NCI-H2107 treated with DMSO at 0.1 percent for 48 hours (cell line): ENCODE measurements around the gene USP17L27.
"Not testable (repeated sequence)": the region's sequence is repeated elsewhere in the genome, so short reads cannot be mapped to it uniquely, and the experiment has no call there.

Source experiments
- DNase-seq: peaks from one replicate; lab custom pipeline; 2025; ENCODE audit not compliant: unreplicated experiment; lab: John Stamatoyannopoulos, UW

USP17L27 gene, protein sequence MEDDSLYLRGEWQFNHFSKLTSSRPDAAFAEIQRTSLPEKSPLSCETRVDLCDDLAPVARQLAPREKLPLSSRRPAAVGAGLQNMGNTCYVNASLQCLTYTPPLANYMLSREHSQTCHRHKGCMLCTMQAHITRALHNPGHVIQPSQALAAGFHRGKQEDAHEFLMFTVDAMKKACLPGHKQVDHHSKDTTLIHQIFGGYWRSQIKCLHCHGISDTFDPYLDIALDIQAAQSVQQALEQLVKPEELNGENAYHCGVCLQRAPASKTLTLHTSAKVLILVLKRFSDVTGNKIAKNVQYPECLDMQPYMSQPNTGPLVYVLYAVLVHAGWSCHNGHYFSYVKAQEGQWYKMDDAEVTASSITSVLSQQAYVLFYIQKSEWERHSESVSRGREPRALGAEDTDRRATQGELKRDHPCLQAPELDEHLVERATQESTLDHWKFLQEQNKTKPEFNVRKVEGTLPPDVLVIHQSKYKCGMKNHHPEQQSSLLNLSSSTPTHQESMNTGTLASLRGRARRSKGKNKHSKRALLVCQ

DNA sequence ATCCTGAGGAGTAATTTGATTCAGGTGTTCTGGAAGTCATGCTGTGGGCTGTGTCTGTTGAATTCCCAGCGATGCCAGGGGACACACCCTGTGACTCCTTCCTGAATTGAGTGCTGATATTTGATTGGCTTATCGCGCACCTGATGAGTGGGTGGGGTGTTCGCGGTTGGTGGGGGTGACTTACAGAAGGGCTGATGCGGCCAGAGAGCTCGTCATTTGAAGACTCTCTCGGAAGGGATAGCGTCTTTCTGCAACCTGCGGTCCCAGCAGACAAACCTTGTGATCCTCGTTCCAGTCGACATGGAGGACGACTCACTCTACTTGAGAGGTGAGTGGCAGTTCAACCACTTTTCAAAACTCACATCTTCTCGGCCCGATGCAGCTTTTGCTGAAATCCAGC lies at the start of gene USP17L27:
Gene USP17L27, plus strand, starts transcription at position 301 of the 400 bp plus-strand sequence. Its CDS starts 0 bp downstream, at position 301.
- not testable (repeated sequence) for DNase-seq

DNA sequence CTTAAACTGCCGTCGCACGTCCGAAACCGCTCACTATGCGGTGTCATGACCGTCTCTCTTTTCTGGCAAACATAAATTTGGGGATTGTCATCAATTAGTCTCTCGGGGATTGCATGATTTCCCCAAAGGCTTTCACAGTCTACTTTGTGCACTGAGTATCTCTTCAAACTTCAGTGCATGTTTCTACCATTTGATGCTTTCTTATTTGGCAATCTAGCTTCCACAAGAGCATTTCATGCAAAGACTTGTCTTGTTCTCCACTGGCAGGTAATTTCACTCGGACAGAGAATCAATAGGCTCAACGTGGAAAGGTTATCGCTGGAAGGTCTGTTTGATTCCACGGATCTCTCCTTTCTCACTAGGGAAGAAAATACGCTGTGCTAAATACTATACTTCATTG lies 19.8 kb upstream of the USP17L27 start:
- DNase-seq = not testable (repeated sequence)

DNA sequence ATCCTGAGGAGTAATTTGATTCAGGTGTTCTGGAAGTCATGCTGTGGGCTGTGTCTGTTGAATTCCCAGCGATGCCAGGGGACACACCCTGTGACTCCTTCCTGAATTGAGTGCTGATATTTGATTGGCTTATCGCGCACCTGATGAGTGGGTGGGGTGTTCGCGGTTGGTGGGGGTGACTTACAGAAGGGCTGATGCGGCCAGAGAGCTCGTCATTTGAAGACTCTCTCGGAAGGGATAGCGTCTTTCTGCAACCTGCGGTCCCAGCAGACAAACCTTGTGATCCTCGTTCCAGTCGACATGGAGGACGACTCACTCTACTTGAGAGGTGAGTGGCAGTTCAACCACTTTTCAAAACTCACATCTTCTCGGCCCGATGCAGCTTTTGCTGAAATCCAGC lies 19.1 kb upstream of the USP17L27 start, which contains the start of gene USP17L24:
Gene USP17L24, plus strand, starts transcription at position 301 of the 400 bp plus-strand sequence. Its CDS starts 0 bp downstream, at position 301.
- DNase-seq = not testable (repeated sequence)

DNA sequence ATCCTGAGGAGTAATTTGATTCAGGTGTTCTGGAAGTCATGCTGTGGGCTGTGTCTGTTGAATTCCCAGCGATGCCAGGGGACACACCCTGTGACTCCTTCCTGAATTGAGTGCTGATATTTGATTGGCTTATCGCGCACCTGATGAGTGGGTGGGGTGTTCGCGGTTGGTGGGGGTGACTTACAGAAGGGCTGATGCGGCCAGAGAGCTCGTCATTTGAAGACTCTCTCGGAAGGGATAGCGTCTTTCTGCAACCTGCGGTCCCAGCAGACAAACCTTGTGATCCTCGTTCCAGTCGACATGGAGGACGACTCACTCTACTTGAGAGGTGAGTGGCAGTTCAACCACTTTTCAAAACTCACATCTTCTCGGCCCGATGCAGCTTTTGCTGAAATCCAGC lies 14.3 kb upstream of the USP17L27 start, which contains the start of gene USP17L25:
Gene USP17L25, plus strand, starts transcription at position 301 of the 400 bp plus-strand sequence. Its CDS starts 0 bp downstream, at position 301.
- DNase-seq = not testable (repeated sequence)

DNA sequence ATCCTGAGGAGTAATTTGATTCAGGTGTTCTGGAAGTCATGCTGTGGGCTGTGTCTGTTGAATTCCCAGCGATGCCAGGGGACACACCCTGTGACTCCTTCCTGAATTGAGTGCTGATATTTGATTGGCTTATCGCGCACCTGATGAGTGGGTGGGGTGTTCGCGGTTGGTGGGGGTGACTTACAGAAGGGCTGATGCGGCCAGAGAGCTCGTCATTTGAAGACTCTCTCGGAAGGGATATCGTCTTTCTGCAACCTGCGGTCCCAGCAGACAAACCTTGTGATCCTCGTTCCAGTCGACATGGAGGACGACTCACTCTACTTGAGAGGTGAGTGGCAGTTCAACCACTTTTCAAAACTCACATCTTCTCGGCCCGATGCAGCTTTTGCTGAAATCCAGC lies 9.6 kb upstream of the USP17L27 start, which contains the start of gene USP17L26:
Gene USP17L26, plus strand, starts transcription at position 301 of the 400 bp plus-strand sequence. Its CDS starts 0 bp downstream, at position 301.
- DNase-seq = not testable (repeated sequence)

DNA sequence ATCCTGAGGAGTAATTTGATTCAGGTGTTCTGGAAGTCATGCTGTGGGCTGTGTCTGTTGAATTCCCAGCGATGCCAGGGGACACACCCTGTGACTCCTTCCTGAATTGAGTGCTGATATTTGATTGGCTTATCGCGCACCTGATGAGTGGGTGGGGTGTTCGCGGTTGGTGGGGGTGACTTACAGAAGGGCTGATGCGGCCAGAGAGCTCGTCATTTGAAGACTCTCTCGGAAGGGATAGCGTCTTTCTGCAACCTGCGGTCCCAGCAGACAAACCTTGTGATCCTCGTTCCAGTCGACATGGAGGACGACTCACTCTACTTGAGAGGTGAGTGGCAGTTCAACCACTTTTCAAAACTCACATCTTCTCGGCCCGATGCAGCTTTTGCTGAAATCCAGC lies 4.8 kb upstream of the USP17L27 start, which contains the start of gene USP17L5:
Gene USP17L5, plus strand, starts transcription at position 301 of the 400 bp plus-strand sequence. Its CDS starts 0 bp downstream, at position 301.
- DNase-seq = not testable (repeated sequence)

DNA sequence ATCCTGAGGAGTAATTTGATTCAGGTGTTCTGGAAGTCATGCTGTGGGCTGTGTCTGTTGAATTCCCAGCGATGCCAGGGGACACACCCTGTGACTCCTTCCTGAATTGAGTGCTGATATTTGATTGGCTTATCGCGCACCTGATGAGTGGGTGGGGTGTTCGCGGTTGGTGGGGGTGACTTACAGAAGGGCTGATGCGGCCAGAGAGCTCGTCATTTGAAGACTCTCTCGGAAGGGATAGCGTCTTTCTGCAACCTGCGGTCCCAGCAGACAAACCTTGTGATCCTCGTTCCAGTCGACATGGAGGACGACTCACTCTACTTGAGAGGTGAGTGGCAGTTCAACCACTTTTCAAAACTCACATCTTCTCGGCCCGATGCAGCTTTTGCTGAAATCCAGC lies 4.6 kb downstream of the USP17L27 start, which contains the start of gene USP17L28:
Gene USP17L28, plus strand, starts transcription at position 301 of the 400 bp plus-strand sequence. Its CDS starts 0 bp downstream, at position 301.
- not testable (repeated sequence) for DNase-seq

DNA sequence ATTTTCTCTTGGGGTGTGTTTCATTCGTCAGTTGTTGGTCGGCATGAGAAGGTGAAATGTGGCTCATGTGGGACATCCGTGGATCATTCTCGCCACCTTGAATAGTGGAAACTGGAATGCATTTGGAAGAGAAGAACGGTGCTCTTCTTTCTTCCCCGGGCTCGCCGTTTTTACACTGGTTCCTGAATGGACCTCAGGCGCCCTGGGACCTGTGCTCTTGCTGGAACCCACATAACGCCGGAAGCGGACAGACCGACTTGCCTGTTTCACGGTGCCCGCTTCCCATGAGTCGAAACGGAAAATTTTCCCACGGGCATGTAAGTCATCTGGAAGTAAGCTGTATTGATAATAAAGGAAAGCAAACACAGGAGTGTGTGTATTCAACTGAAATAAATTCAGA lies 6.9 kb downstream of the USP17L27 start:
- DNase-seq = not testable (repeated sequence)

DNA sequence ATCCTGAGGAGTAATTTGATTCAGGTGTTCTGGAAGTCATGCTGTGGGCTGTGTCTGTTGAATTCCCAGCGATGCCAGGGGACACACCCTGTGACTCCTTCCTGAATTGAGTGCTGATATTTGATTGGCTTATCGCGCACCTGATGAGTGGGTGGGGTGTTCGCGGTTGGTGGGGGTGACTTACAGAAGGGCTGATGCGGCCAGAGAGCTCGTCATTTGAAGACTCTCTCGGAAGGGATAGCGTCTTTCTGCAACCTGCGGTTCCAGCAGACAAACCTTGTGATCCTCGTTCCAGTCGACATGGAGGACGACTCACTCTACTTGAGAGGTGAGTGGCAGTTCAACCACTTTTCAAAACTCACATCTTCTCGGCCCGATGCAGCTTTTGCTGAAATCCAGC lies 9.4 kb downstream of the USP17L27 start, which contains the start of gene USP17L29:
Gene USP17L29, plus strand, starts transcription at position 301 of the 400 bp plus-strand sequence. Its CDS starts 0 bp downstream, at position 301.
- not testable (repeated sequence) for DNase-seq

DNA sequence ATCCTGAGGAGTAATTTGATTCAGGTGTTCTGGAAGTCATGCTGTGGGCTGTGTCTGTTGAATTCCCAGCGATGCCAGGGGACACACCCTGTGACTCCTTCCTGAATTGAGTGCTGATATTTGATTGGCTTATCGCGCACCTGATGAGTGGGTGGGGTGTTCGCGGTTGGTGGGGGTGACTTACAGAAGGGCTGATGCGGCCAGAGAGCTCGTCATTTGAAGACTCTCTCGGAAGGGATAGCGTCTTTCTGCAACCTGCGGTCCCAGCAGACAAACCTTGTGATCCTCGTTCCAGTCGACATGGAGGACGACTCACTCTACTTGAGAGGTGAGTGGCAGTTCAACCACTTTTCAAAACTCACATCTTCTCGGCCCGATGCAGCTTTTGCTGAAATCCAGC lies 18.9 kb downstream of the USP17L27 start, which contains the start of gene USP17L30:
Gene USP17L30, plus strand, starts transcription at position 301 of the 400 bp plus-strand sequence. Its CDS starts 0 bp downstream, at position 301.
- DNase-seq = not testable (repeated sequence)

DNA sequence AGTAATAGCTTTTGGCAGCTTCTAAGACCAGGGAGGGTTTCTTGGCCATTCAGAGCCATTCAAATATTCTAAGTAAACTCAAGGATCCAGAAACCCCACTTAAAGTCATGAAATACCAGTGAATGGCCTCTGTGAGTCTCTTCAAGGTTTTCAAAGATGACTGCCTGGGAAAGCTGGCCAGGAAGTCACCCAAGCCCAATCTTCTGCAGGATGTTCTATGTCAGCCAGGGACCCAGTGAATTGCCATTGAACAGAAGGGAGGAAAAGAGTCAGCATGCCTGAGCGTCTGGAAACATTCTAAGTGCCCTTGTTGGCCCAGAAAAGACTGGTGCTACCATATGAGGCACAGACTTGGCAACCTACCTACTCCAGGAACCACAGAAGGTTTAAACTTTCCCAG lies 35.9 kb downstream of the USP17L27 start:
- not testable (repeated sequence) for DNase-seq

DNA sequence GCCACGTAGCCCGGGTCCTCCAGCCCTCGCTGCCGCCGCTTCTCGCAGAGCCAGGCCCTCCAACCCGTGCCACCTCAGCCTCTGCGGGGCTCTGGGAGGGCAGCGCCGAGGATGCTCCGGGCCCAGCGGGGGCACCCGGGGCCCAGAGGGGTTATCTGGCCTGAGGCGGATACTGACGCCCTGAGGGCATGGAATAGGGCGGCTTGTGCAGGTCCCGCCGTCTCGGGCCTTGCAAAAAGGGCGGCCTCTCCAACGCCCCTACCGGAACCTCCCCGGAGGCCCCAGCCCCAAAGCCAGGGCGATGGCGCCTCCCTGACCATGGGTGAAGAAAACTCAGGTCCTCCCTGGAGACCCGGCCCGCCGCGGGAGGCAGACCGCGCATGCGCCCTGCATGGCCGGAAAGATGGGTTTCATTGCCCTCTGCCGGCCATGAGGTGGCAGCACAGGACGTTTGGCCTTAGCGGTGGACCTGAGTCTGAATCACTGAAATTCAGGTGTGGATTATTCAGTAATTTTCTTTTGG lies 37.1 kb downstream of the USP17L27 start:
- DNase-seq = not testable (repeated sequence)

DNA sequence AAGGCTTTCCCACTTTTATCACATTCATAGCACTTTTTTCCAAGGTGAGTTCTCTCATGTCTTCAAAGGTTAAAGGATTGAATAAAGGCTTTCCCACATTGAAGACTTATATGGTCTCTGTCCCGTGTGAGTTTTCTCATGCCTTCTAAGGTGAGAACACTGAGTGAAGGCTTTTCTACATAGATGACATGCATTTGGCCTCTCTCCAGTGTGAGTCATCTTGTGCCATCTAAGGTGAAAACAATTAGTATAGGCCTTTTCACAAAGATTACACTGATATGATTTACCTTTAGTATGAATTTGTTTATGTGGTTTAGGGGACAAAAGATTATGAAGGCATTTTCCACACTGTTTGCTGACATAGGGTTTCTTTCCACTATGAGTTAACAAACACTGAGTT lies 40.2 kb downstream of the USP17L27 start:
- DNase-seq = no peak

DNA sequence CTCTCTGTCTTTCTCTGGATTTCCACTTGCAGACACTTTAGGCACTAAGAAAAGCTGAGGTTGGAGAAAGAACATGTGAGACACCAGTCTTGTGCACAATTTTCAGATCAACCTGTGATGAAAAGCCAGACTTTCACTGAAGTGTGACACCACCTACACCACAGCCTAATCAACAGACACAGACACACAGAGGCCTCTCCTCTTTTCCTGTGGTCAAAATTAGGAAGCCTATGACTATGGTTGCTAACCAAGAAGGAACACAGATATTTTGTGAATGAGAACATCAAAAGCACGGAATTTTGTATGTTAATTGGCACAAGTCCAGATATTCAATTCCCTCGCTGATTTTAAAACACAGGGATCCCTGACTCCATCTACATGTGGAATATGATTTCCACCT lies 45.1 kb downstream of the USP17L27 start:
- DNase-seq = not testable (repeated sequence)
